ENCODE measurements around the gene RIMS3.
"Not testable (repeated sequence)": the region's sequence is repeated elsewhere in the genome, so short reads cannot be mapped to it uniquely, and the experiment has no call there.

Gene RIMS3

GRCh38 chr1:40633931-40634376 lies 31.5 kb downstream of the RIMS3 start:
- H3K27me3 ChIP-seq: no peaks in the 10 kb centered on the region
- H3K27ac ChIP-seq: no peak overlapping the region
- DNase-seq: peak in 1 of 2 donors; percentile 31
- H3K9me3 ChIP-seq: no peaks in the 10 kb centered on the region
- intact Hi-C loops (cut with DNase I; ENCODE audit: low total_unique reads): no loop called here
- H3K4me1 ChIP-seq: no peaks in the 10 kb centered on the region
- no peak for TF ChIP-seq CTCF (IDR thresholded peaks at IDR 0.05)
- H3K4me3 ChIP-seq: no peak overlapping the region
- H3K36me3 ChIP-seq: peaks cover 0 to 18% (median 4%) of the 10 kb centered on the region in 3 donors

- no peaks in the 10 kb centered on the region for H3K4me1 ChIP-seq
- peaks cover under 1 to 23% (median 4%) of the 10 kb centered on the region in 3 donors for H3K36me3 ChIP-seq
- no peak overlapping the region for H3K27ac ChIP-seq
- DNase-seq: no peak
- no peaks in the 10 kb centered on the region for H3K9me3 ChIP-seq
- no peak overlapping the region for H3K4me3 ChIP-seq
- H3K27me3 ChIP-seq: no peaks in the 10 kb centered on the region
- TF ChIP-seq CTCF (IDR thresholded peaks at IDR 0.05): no peak
- intact Hi-C loops (cut with DNase I; ENCODE audit: low total_unique reads): no loop called here
These were observed 32.0 kb downstream of the RIMS3 start for GRCh38 chr1:40633523-40633922.

DNA sequence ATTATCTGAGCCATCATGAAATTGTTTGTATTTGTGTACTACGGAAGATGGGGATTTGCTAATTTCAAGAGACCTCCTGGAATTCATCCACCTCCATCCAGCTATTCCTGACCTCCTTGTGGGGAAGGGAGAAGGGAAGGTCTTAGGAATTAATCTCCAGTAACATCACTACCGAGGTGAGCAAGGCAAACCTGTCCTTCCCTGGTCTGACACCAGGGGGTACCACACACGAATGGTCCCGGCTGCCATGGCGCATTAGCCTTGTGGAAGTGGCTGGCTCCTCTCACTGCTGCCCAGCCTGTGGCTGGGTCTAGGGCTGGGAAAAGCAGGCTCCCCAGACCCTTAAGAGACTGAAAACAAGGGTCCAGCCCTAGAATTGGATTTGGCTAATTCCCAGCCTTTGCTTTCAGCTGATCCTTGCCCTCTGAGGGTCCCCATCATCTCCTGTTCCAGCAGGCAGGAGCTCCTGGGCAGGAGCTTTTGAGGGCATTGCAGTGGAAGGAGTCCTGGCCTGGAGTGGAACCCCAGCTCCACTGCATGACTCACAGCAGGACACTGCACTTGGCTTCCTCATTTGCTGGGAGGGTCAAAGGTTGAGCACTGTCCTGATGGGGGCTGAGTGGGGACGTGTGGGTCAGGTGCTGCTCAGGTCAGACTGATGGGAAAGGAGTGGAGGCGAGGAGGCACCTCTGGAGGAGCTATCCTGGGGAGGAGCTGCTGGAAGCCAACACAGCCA lies 34.8 kb downstream of the RIMS3 start:
- peak; percentile 41 to 47 for TF ChIP-seq CTCF (IDR thresholded peaks at IDR 0.05)
- Histone ChIP-seq H3K9me3 (no peaks in the 10 kb centered on the region), H3K27me3 (no peaks in the 10 kb centered on the region), H3K27ac (no peak overlapping the region), H3K36me3 (peaks cover 8 to 24% (median 10%) of the 10 kb centered on the region in 3 donors), H3K4me1 (no peaks in the 10 kb centered on the region), H3K4me3 (no peak overlapping the region)
- no peak for DNase-seq
- intact Hi-C loops (cut with DNase I; ENCODE audit: low total_unique reads): no loop called here

DNA sequence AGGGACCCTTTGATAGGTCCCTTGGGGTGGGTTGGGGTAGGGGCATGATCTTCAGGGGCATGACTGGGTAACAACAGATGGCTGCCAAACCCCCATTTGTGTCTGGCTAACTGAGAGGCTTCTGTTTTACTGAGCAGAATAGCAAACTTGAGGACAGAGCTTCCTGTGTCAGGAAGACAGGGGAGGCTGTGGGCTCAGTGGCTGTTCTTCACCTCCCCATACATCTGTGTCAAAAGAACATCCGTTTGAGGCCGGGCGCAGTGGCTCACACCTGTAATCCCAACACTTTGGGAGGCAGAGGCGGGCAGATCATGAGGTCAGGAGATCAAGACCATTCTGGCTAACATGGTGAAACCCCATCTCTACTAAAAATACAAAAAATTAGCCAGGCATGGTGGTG lies 35.9 kb downstream of the RIMS3 start:
- intact Hi-C loops (cut with DNase I; ENCODE audit: low total_unique reads): loop anchor here (10.0 kb wide), 1 partner anchor 325 kb away; no protein-coding TSS in a partner anchor
- not testable (repeated sequence) for H3K27ac ChIP-seq, H3K4me1 ChIP-seq, H3K4me3 ChIP-seq, DNase-seq, H3K9me3 ChIP-seq, H3K27me3 ChIP-seq
- H3K36me3 ChIP-seq: peaks cover 8 to 30% (median 16%) of the 10 kb centered on the region in 3 donors

DNA sequence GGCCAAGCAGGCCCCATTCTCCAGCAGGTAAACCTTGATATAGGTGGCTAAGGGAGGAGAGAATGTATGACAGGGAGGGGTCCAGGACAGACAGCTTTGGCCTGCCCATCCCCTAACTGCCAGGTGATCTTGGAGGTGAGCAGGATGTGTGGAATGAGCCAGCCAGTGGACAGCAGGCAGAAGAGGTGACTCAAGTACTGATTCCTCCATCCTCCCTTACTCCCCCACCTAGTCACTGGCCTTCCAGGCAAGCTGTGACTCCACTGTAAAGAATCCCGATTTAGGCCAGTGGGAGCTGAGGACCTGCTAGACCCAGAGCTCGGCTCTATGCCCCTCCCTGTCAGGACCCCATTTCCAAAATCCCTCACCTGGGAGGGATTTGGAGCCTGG lies 36.6 kb downstream of the RIMS3 start:
- Histone ChIP-seq H3K4me1 (no peaks in the 10 kb centered on the region), H3K27ac (no peak overlapping the region), H3K4me3 (no peak overlapping the region), H3K36me3 (peaks cover 8 to 36% (median 16%) of the 10 kb centered on the region in 3 donors), H3K27me3 (no peaks in the 10 kb centered on the region), H3K9me3 (no peaks in the 10 kb centered on the region)
- TF ChIP-seq CTCF (IDR thresholded peaks at IDR 0.05): no peak
- intact Hi-C loops (cut with DNase I; ENCODE audit: low total_unique reads): loop anchor here (10.0 kb wide), 1 partner anchor 326 kb away; no protein-coding TSS in a partner anchor
- DNase-seq: no peak

Measured in tibial artery (tissue), 4 donors.